NCI-H510A (cell line): ENCODE measurements around the gene GARRE1.
A peak's percentile ranks its signal among the peaks of the same experiment; 100 is the strongest.
"Not testable (repeated sequence)": the region's sequence is repeated elsewhere in the genome, so short reads cannot be mapped to it uniquely, and the experiment has no call there.

ENCODE experiments used
- DNase-seq: peaks from one replicate; lab custom pipeline; 2025; lab: John Stamatoyannopoulos, UW

The GARRE1 gene, protein sequence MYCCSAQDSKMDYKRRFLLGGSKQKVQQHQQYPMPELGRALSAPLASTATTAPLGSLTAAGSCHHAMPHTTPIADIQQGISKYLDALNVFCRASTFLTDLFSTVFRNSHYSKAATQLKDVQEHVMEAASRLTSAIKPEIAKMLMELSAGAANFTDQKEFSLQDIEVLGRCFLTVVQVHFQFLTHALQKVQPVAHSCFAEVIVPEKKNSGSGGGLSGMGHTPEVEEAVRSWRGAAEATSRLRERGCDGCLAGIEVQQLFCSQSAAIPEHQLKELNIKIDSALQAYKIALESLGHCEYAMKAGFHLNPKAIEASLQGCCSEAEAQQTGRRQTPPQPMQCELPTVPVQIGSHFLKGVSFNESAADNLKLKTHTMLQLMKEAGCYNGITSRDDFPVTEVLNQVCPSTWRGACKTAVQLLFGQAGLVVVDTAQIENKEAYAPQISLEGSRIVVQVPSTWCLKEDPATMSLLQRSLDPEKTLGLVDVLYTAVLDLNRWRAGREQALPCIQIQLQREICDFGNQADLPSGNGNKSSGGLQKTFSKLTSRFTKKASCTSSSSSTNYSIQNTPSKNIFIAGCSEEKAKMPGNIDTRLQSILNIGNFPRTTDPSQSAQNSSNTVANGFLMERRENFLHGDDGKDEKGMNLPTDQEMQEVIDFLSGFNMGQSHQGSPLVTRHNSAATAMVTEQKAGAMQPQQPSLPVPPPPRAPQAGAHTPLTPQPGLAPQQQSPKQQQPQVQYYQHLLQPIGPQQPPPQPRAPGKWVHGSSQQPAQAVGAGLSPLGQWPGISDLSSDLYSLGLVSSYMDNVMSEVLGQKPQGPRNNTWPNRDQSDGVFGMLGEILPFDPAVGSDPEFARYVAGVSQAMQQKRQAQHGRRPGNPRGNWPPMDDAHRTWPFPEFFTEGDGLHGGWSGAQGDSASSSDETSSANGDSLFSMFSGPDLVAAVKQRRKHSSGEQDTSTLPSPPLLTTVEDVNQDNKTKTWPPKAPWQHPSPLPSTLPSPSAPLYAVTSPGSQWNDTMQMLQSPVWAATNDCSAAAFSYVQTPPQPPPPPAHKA (N-terminal part only)

GRCh38 chr19:34254046-34254697, at the start of gene GARRE1:
TSS of gene GARRE1 (plus strand) at chr19:34254554. CDS start at chr19:34300474, 45,920 bp downstream.
- DNase-seq, result peak; percentile 80

- not testable (repeated sequence) for DNase-seq
These were observed 49.0 kb upstream of the GARRE1 start for GRCh38 chr19:34205324-34205723.

DNA sequence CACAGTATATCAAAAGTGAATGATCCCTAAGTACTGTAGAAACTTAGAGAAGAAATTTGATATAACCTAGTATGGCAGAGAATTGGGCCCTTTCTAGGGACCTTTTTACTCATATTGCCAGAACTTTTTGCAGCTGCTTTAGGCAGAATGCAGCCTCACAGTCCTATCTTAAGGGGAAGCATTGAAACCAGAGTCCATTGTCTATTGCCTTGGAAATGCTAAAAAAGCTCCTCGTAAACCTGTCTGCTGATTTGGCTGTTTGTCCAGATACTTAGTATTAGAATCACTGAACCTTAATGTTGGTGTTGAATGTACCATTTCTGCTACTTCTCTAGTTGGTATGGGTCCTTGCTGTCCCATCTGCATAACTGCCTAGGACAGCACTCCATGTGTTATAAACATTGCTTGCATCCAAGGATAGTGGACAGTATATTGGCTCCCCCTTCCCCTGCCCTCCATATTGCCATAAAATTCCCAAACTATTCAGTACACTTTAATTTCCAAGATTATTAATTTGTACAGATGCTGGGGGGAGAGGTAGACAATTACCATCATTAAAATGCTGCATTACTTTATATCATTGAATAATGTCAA, 46.0 kb upstream of the GARRE1 start:
- no peak for DNase-seq

- no peak for DNase-seq
These were observed 44.6 kb upstream of the GARRE1 start for GRCh38 chr19:34209726-34210125.

DNA sequence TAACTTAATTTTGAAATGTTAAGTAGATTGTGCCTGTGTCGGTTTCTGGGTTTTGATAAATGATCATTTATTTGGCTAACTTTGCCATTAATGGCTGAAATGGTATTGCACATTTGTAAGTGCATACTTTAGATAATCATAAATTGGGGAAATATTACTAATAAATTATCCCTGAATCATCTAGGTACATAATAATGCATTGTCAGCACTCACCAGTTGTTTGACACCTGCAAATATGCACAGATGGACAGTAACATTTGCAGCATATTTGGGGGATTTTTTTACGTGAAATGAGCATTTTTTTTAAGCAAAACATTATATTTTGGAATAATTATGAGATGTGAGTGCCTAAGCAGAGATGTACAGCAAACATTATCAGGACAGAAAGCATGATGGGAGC, 41.1 kb upstream of the GARRE1 start:
- no peak for DNase-seq

DNA sequence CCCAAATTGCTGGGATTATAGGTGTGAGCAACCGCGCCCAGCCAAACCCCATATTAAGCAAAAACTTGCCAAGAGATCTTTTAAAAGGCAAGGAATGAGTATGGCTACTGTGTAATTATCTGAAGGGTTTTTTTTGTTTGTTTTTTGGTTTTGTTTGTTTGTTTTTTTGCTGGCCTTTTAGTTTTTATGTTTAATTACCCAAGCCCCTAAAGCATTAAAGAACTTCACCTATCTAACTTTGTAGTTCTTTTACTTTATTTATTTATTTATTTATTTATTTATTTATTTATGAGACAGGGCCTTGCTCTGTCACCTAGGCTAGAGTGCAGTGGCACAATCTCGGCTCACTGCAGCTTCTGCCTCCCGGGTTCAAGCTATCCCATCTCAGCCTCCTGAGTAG, 40.3 kb upstream of the GARRE1 start:
- DNase-seq, result no peak

DNA sequence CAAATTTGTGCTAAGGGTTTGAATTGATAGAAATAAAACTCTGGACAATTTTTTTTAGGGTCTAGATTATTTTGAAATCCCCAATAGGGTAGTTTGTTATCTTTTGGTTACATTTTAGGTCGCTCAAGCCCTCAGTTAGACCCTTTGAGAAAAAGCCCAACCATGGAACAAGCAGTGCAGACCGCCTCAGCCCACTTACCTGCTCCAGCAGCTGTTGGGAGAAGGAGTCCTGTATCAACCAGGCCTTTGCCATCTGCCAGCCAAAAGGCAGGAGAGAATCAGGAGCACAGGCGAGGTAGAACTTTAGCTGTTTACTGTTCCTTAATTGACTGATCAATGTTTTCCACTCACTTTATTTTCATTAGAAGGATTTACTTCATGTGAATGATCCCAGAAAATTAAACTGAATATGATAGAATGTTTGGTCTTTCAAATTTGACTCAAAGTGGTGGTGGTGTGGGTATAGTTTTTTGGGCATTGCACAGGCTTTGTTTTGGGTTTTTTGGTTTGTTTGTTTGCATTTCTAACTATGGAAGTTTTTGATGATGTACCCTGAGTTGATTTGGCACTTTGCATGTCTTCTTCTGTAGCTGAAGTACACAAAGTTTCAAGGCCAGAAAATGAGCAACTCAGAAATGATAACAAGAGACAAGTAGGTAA, 39.2 kb upstream of the GARRE1 start:
- no peak for DNase-seq

DNA sequence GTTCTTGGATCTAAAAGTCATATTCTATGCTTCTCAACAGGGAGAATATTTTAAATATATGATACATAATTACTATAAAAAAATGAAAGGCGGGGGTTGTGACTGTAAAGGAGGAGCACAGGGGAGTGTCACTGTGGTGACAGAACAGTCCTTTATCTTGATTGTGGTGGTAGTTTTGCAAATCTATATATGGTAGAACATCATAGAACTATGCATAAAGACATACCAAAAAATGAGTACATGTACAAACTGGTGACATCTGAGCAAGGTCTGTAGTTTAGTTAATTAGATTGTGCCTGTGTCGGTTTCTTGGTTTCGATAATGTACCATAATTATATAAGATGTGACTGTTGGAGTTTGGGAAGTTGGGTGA, 38.7 kb upstream of the GARRE1 start:
- no peak for DNase-seq

DNA sequence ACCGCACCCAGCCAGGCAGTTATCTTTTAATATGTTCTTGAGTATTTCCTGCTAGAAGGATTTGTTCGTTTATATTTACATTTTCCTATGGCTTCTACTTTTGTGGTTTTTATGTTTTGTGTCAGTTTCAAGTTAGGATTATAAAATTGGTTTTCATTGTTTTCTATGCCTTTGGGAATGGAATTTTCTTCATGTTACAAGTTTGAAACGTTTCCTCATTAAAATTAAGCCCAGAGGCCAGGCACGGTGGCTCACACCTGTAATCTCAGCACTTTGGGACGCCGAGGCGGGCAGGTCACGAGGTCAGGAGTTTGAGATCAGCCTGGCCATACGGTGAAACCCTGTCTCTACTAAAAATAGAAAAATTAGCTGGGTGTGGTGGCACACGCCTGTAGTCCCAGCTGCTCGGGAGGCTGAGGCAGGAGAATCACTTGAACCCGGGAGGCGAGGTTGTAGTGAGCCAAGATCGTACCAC, 37.6 kb upstream of the GARRE1 start:
- DNase-seq, result not testable (repeated sequence)

DNA sequence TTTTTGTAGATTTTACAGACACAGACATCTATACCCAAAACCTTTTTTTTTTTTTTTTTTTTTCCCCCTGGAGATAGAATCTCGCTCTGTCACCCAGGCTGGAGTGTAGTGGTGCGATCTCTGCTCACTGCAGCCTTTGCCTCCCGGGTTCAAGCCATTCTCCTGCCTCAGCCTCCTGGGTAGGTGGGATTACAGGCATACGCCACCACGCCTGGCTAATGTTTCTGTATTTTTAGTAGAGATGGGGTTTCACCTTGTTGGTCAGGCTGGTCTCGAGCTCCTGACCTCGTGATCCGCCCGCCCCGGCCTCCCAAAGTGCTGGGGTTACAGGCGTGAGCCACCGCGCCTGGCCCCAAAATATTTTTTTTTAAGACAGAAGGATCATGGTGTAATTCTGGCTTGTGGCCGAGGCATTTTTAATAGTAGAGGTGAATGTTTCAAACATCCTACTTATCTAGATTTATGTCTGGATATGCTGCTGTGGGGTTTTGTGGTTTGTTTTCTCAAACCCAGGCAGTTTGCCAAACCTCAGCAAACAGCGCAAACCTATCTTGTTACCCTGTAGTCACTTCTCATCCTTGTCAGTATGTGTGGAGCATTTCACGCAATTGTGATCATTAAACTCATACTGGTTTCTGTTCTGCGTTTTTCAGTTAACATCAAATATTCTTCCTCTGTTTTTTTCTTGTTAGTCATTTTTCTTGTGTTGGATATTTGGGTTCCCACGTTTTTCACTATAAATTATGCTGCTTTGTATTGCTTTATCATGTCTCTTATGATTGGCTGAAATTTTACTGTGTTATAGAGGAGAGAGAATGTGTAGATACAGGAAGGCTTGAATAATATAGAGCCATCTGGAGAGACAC, 36.2 kb upstream of the GARRE1 start:
- DNase-seq, result peak; percentile 66

DNA sequence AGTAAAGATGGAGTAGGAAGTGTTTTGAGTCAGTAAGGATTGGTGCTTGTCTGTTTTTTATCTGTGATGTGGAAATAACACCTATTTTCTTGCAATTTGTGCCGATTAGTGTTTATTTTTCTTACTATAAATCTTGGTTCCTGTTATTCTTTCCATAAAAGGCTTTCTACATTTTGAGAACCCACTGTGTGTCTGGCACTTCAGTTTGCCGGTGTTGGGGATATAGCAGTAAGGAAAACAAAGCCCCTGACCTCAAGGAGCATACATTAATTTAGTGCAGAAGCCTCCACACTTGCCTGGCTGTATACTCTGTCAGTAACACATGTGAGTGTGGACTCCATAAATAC, 35.6 kb upstream of the GARRE1 start:
- no peak for DNase-seq

DNA sequence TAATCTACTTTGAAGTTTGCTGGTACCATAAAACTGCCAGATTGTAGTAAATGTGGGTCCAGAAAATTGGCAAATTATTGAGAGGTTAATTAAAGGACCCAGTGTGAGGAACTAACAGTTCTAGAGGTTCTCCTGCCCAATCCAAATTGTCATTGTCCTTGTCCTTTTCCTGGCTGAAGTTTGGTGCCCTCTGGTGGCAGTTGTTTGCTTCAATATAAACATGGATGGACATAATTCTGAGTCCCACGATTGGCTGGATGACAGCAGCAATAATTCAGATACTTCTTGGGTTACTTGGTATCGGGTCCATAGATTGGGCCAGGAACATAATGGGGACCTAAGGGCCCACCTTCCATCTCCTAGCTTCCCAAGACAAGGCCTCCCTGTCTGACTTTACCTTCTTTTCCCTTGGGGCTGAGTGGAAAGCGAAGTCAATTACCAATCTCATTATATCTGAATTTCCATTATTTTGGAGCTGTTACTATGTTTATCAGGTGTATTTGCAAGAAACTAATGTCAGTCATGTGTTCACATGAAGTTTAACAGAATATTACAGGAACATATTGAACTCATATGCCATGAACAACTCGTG, 33.8 kb upstream of the GARRE1 start:
- peak; percentile 48 for DNase-seq

GRCh38 chr19:34222386-34222785, 32.0 kb upstream of the GARRE1 start:
- DNase-seq, result no peak

- DNase-seq, result no peak
These were observed 29.2 kb upstream of the GARRE1 start for GRCh38 chr19:34224996-34225658.

DNA sequence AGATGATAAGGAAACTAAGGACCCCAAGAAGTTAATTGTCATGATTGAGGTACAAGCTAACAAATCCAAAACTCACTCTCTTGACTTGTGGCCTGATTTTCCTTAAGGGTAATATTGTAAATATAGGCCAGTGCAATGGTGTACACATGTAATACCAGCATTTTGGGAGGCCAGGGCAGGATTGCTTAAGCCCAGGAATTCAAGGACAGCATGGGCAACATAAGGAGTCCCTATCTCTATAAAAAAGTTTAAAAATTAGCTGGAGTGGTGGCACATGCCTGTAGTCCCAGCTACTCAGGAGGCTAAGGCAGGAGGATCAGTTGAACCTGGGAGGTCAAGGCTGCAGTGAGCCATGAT, 28.7 kb upstream of the GARRE1 start:
- no peak for DNase-seq

DNA sequence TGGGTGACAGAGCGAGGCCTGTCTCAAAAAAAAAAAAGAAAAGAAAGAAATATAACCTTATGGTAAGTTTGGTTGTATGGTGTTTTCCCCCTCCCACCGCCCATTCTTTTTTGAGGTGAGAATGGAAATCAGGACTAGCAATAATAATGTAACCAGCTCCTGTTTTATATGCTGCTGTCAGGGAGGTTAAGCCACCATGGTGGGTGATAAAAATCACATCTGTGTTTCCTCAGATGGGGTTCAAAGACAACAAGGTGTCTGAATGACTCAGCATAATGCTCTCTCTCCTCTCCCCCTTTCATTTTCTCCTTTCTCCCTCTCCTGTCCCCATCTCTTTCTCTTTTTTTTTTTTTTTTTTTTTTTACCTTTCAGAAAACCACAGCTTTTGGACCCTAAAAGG, 28.3 kb upstream of the GARRE1 start:
- DNase-seq, result no peak

DNA sequence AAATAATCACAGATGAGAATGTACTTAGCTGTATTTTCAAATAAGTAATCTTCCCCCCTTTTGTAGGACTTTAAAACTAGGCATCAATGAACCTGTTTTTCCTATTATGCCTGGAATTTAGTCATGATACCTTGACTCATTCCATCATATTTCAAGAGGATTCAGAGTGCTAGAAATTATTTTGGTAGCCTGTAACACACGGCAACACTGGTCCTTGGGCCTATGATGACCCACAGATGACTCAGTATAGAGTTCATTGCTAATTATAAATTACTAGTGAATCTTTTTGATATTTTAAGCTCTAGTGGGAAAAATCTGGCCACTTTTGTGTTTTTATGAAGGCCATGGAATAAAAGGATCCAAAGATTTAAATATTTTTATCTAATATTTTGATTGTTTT, 26.0 kb upstream of the GARRE1 start:
- no peak for DNase-seq

DNA sequence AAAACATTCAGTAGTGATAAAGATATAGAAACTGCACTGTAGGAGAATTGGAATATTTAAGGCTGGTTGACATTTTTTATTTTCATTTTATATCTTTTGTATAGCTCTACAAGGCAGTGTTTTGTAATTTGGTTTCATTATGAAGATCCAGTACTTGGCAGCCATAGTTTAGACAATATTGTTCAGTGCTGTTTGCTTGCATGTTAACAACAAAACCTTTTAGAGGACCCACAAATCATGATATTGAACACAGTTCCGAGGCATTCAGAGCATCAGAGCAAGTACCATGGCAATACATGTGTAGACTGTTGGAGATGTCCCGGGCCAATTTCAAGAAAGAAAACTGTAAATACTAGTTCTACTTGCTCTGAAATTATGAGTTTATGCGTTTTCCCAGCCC, 25.6 kb upstream of the GARRE1 start:
- DNase-seq, result no peak

GRCh38 chr19:34229721-34230120, 24.6 kb upstream of the GARRE1 start:
- DNase-seq, result no peak
